HCEC 1CT (cell line): ENCODE measurements around the gene TCP11L1.
"Not testable (repeated sequence)": the region's sequence is repeated elsewhere in the genome, so short reads cannot be mapped to it uniquely, and the experiment has no call there.

Experiments used
- DNase-seq: peaks from one replicate; pipeline ENCODE4 v3.0.0-alpha.2; 2017

The TCP11L1 gene

DNA sequence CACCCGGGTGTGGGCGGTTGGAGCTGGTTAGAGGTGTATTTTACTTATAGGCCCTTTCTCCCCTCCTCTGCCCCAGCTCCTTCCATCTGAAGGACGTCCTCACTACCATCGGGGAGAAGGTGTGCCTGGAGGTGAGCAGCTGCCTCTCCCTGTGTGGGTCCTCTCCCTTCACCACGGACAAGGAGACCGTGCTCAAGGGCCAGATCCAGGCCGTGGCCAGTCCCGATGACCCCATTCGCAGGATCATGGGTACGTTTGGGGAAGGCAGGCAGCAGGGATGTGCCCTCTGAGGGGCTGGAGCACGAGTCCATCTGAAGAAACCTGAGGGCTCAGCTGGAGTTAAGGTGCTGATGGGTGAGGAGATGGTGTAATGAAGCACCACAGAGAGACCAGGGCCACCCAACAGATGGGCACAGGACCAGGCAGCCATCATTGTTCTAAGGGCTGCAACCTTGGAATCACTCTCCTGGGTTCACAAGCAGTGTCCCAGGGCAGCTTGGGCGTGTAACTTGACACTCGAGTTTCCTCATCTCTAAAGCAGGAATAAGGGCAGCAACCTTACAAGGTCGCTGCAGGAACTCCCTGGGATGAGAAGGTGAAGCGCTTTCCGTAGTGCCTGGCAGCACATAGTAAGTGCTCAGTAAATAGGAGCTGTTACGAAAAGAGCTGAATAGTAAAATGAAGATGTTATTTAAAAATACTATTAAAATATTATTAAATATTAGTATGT is 29.4 kb downstream of the TCP11L1 start:
- DNase-seq, result no peak

DNA sequence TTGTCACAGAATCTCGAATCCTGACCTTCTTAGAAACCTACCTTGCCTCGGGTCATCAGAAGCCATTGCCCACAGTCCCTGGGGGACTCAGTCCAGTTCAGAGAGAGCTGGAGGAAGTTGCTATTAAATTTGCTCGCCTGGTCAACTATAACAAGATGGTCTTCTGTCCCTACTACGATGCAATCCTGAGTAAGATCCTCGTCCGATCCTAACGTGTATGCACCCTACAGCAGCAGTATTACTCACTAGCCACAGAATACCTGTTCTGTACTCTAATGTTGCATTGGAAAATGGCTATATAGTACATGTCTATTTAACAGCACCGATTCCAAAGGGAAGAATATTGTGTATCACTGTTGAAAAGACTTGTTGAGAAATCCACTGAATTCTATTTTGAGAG is 33.1 kb downstream of the TCP11L1 start:
- DNase-seq, result no peak

DNA sequence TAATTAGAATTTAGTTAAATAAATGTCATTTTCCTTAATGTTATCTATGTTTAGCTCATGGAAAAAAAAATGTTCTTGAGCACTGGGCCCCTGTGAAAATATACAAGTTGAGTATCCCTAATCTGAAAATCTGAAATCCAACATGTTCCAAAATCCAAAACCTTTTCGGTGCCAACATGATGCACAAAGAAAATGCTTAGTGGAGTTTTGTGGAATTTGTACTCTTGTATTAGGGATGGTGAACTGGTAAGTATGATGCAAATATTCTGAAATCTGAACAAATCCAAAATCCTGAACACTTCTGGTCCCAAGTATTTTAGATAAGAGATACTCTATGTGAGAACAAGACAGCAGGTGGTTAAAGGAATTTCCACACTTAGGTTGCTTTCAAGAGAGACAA is 44.5 kb downstream of the TCP11L1 start:
- DNase-seq, result no peak

DNA sequence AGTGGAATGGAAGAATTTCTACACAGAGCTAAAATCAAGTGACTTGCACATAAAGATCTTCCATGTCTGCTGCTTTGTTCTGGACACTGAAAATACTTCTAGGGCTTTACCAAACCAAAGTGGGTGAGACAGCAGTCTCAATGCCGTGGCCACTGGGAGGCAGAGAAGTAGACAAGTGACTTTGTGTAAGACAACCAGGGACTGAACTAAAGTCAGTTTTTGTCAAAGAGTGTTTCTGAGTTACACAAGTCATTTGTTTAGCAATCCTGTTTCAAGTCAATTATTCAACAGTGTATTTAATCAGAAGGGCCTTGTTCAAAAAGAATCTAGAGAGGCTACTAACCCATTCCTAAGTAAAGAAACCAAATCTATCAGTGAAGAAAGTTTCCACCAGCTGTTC is 46.6 kb downstream of the TCP11L1 start:
- no peak for DNase-seq

DNA sequence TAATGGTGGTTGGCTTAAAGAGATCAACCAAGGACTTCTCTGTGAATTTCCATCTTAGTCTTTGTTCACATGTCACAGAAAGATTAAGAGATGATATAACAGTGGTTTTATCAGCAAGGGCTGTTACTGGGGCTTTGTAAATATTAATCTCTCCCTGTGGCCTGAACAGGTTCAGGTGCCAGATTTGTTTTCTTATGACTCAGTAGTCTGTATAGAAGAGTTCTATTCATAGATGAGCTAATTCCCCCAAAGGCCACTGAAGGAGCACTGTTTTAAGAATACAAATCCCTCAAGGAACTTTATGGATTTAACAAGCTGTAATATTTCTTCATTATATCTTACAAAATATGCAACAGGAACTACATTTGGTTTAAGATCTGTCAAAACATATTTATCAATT is 50.4 kb downstream of the TCP11L1 start:
- DNase-seq, result peak; percentile 42

DNA sequence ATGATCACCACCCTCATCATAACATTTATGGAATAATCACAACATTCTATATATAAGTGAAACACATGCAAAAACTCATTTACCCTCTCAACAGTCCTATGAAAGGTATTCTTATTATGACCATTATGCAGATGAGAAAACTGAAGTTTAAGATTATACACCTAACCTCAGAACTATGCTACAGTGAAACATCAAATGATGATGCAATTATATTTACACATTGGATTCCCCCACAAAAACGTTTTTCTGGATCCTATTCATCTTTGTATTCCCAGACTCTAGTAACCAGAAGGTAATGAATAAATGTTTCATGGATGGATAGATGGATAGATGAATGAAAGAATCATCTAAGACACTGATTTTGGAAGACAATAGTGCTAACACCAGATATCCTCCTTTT is 54.8 kb downstream of the TCP11L1 start:
- DNase-seq, result no peak

DNA sequence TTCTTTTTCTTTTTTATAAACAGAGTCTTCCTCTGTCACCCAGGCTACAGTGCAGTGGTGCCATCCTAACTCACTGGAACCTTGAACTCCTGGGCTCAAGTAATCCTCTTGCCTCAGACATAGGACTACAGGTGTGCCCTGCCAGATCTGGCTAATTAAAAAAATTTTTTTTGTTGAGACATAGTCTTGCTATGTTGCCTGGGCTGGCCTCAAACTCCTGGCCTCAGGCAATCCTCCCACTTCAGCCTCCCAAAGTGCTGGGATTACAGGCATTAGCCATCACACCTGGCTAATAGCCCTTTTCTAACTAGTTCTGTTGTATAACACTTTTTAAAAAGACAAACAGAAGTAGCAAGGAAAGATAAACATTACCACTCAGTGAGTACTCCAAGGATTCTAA is 64.5 kb downstream of the TCP11L1 start:
- DNase-seq, result no peak

DNA sequence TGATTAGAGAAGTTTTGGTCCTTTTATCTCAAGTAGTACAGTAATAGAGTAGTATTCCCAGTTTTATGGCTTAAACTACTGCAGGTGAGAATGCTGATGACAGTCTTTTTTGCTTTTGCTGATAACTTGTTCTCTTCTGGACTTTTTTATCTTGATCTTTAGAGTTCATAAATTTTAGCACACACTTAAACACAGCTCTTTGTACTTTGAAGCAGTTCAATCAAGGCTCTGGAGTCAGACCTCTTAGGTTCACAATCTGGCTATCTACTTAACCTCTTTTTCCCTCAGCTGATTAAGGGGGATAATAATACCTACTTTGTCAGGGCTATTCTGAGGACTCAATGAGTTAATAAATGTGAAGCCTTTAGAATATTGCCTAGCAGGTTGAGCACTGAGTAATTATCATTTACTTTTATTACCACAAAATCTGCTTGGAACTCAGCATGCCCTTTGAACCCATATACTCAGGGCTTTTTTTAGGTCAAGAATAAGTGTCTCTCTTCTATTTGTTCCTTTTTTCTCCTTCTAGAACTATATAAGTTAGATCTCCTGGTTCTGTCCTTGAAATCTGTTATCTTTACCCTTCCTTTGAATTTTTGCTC is 70.0 kb downstream of the TCP11L1 start:
- DNase-seq, result no peak

DNA sequence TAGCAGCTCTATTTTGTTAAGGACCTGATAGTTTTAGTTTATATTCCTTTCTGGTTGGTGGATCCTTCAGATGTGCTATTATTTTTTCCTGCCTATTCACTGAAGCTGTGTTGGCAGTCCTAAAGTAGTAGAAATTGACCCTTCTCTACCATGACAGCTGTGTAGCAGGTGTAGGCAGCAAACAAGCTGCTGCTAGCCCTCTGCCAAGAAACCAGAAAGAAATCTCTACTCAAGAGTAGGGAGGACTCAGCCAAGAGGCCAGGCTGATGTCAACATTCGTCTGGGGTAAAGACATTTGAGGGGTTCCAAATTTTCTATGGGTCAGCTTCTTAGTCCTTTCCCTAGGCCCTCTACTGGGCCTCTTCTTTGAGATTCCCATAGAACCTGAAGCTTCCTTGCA is 70.7 kb downstream of the TCP11L1 start:
- DNase-seq, result no peak

DNA sequence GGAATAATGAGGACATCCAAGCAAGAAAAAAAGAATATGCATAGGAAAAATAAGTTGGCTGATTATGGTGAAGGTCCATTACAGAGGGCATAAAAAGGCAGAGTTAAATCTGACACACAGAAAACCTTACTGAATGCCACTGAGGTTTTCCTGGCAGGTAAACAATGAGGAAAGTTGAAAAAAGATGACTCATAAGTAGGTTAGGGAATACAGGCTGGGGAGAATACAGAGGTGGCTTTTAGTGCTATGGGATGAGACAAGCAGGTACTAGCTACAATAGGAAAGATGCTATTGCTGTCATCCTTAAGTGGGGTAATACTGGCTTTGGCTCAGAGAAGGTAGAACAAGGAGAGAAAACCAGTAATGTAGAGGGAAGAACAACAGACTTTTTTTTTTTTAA is 77.2 kb downstream of the TCP11L1 start:
- DNase-seq, result no peak

DNA sequence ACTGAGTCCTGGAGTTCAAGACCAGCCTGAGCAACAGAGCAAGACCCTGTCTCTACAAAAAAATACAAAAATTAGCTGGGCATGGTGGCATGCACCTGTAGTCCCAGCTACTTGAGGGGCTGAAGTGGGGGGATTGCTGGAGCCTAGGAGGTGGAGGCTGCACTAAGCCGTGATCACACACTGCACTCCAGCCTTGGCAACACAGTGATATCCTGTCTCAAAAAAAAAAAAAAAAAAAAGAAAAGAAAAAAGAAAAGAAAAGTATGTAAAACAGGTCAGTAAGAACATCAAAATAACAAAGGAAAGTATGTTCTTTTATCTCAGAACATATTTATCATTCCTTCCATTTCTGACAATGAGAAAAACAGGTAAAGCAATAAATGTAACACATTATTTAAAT is 83.3 kb downstream of the TCP11L1 start:
- not testable (repeated sequence) for DNase-seq
